K562 (cell line): ENCODE results near the gene HPSE2. TPM values are rescaled to one million over a fixed set of nuclear protein-coding genes. Genes with fewer than 3 reads are reported as not detected.

Experiments
- ATF7 ChIP-seq: fragments of 450-650 bp; IDR thresholded peaks from 2 replicates; pipeline ENCODE4 v1.7.1; 2014; ENCODE audit warnings: mild to moderate bottlenecking, moderate library complexity
- NFRKB ChIP-seq: fragments of 450-650 bp; IDR thresholded peaks from 2 replicates; pipeline ENCODE4 v1.6.1; 2016; ENCODE audit warnings: low read depth
- POLR2A ChIP-seq: fragments of 450-650 bp; conservative IDR thresholded peaks from 2 replicates; pipeline ENCODE4 v1.6.1; 2016
- POLR2B ChIP-seq: fragments of 450-650 bp; IDR thresholded peaks from 2 replicates; pipeline ENCODE4 v1.6.1; 2018; ENCODE audit warnings: low read depth; ENCODE audit not compliant: partially characterized antibody
- RAD51 ChIP-seq: fragments of 450-650 bp; IDR thresholded peaks from 2 replicates; pipeline ENCODE4 v1.7.1; 2016; ENCODE audit warnings: low read depth, mild to moderate bottlenecking, borderline replicate concordance
- RCOR1 ChIP-seq, 2 experiments: IDR thresholded peaks; 2 replicates each; pipeline ENCODE4 v1.6.1; 2012; ENCODE audit warnings: low read depth in 2 of 2, low read length in 2 of 2, borderline replicate concordance in 1 of 2, improper control_type of control experiment in 1 of 2
- ZBTB7A ChIP-seq: IDR thresholded peaks from 2 replicates; pipeline ENCODE4 v1.6.1; 2011; ENCODE audit warnings: low read depth, mild to moderate bottlenecking, low read length, moderate library complexity, borderline replicate concordance; ENCODE audit not compliant: control insufficient read depth
- polyA plus RNA-seq, 8 experiments: library from polyadenylated mRNA; depleted of rRNA in 4 of 8; stranded (reverse) in 5 of 8; unstranded in 3 of 8; fragments of >200 nt; fragmentation: Nextera tagmentation in 2 of 8; fragmentation: Illumina TruSeq in 1 of 8; extraction: Ambion mirVana in 2 of 8; extraction: Trizol in 1 of 8; gene quantifications; 2 replicates each; pipeline versions ENCODE4 v1.2.1 to v1.2.3, GENCODE V29; 2011 to 2014; ENCODE audit warnings: inconsistent platforms in 1 of 8, missing spikeins in 1 of 8
- total RNA-seq, 7 experiments: library from RNA; depleted of rRNA in 6 of 7; stranded (reverse); fragments of >200 nt in 6 of 7; fragmentation: Illumina TruSeq in 2 of 7; extraction: Trizol in 2 of 7; gene quantifications; 2 replicates each; pipeline versions ENCODE4 v1.2.1 to v1.2.3, GENCODE V29; 2011 to 2021; ENCODE audit warnings: low replicate concordance in 1 of 7
- TF ChIP-seq, protein P1 (sequence below), 2 experiments: fragments of 450-650 bp; formaldehyde crosslinking in 1 of 2; IDR thresholded peaks; 2 replicates each; pipeline versions ENCODE4 v1.4.0 to v1.6.1; 2014 to 2020; ENCODE audit warnings: mild to moderate bottlenecking in 2 of 2, borderline replicate concordance in 1 of 2, low read depth in 1 of 2
- TF ChIP-seq, protein P2 (sequence below), 2 experiments: fragments of 450-650 bp in 1 of 2; sonication (generic) in 1 of 2; formaldehyde crosslinking in 1 of 2; IDR thresholded peaks; 2 replicates each; pipeline versions ENCODE4 v1.7.1 to v1.9.0; 2016 to 2022; ENCODE audit warnings: inconsistent platforms in 1 of 2, mild to moderate bottlenecking in 1 of 2, missing genetic modification reagents in 1 of 2

The HPSE2 gene
- total and polyA plus RNA-seq, 9 of the 15 experiments (the other 6 are each of a cell fraction or from before 2014, with no cell fraction given): 0.03 to 0.10 (median 0.04) TPM; not detected in 2

DNA sequence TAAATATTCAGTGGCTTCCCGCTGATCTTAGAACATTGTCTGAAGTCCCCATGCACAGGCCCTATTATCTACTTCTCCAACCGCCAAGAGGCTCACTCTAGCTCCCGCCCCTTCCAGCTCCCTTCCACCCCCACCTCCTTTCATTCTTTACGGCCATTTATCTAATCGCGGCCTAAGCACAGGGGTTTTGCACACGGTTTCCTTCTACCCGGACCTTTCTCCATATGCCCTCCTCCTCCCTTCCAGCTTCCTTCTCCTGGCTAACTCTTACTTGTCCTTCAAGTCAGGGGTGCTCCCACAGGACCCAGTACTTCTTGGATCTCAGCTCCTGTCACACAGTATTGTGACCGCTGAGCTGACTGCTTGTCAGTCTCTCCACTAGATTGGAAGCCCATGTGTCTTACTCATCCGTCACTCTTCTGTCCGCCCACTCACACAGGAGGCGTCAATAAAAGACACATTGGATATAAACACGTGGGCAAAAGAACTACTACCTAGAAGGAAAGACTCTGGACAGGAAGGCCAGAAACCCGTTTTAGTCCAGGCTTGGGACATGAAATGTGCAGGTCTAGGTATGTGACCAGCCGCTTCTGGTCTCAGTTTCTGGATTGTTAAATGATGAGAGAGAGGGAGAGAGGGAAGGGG, 768.7 kb downstream of the HPSE2 start (continued):
- TF ChIP-seq, protein P1, sequence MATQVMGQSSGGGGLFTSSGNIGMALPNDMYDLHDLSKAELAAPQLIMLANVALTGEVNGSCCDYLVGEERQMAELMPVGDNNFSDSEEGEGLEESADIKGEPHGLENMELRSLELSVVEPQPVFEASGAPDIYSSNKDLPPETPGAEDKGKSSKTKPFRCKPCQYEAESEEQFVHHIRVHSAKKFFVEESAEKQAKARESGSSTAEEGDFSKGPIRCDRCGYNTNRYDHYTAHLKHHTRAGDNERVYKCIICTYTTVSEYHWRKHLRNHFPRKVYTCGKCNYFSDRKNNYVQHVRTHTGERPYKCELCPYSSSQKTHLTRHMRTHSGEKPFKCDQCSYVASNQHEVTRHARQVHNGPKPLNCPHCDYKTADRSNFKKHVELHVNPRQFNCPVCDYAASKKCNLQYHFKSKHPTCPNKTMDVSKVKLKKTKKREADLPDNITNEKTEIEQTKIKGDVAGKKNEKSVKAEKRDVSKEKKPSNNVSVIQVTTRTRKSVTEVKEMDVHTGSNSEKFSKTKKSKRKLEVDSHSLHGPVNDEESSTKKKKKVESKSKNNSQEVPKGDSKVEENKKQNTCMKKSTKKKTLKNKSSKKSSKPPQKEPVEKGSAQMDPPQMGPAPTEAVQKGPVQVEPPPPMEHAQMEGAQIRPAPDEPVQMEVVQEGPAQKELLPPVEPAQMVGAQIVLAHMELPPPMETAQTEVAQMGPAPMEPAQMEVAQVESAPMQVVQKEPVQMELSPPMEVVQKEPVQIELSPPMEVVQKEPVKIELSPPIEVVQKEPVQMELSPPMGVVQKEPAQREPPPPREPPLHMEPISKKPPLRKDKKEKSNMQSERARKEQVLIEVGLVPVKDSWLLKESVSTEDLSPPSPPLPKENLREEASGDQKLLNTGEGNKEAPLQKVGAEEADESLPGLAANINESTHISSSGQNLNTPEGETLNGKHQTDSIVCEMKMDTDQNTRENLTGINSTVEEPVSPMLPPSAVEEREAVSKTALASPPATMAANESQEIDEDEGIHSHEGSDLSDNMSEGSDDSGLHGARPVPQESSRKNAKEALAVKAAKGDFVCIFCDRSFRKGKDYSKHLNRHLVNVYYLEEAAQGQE (IDR thresholded peaks at IDR 0.05; ENCODE audit: borderline replicate concordance): no peak
- TF ChIP-seq, protein P1 (CRISPR knock-in tag; IDR thresholded peaks at IDR 0.05; ENCODE audit: low read depth): no peak
- TF ChIP-seq POLR2A (peak; percentile 48; the same call in 1 of the 2 replicates), NFRKB (peak; percentile 70), RAD51 (peak; percentile 28; the same call in 1 of the 2 replicates), ATF7 (0 out of 2 replicates have a peak, but pooled peaks have one; percentile 16), POLR2B (peak; percentile 38), RCOR1 (IDR thresholded peaks at IDR 0.05; ENCODE audit: borderline replicate concordance in 1 of 2, low read depth in 2 of 2, low read length in 2 of 2) (0 out of 4 replicates have a peak, but pooled peaks of 1 of the 2 experiments have one; percentile 47), ZBTB7A (peak; percentile 19; the same call in 1 of the 2 replicates)
- TF ChIP-seq, protein P2, sequence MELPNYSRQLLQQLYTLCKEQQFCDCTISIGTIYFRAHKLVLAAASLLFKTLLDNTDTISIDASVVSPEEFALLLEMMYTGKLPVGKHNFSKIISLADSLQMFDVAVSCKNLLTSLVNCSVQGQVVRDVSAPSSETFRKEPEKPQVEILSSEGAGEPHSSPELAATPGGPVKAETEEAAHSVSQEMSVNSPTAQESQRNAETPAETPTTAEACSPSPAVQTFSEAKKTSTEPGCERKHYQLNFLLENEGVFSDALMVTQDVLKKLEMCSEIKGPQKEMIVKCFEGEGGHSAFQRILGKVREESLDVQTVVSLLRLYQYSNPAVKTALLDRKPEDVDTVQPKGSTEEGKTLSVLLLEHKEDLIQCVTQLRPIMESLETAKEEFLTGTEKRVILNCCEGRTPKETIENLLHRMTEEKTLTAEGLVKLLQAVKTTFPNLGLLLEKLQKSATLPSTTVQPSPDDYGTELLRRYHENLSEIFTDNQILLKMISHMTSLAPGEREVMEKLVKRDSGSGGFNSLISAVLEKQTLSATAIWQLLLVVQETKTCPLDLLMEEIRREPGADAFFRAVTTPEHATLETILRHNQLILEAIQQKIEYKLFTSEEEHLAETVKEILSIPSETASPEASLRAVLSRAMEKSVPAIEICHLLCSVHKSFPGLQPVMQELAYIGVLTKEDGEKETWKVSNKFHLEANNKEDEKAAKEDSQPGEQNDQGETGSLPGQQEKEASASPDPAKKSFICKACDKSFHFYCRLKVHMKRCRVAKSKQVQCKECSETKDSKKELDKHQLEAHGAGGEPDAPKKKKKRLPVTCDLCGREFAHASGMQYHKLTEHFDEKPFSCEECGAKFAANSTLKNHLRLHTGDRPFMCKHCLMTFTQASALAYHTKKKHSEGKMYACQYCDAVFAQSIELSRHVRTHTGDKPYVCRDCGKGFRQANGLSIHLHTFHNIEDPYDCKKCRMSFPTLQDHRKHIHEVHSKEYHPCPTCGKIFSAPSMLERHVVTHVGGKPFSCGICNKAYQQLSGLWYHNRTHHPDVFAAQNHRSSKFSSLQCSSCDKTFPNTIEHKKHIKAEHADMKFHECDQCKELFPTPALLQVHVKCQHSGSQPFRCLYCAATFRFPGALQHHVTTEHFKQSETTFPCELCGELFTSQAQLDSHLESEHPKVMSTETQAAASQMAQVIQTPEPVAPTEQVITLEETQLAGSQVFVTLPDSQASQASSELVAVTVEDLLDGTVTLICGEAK (IDR thresholded peaks at IDR 0.05): 0 out of 2 replicates have a peak, but pooled peaks have one; percentile 25
- TF ChIP-seq, protein P2 (CRISPR knock-in tag; IDR thresholded peaks at IDR 0.05): no peak
